Measurements from ENCODE around the gene CTDP1.
"Not testable (repeated sequence)": the region's sequence is repeated elsewhere in the genome, so short reads cannot be mapped to it uniquely, and the experiment has no call there.

Gene CTDP1

GRCh38 chr18:79740521-79741361 is 61.1 kb downstream of the CTDP1 start:
- no peak for DNase-seq (ENCODE audit: low read depth)

GRCh38 chr18:79741362-79741700 is 61.7 kb downstream of the CTDP1 start:
- no peak for DNase-seq (ENCODE audit: low read depth)

GRCh38 chr18:79742076-79742475 is 62.5 kb downstream of the CTDP1 start:
- DNase-seq (ENCODE audit: low read depth) = no peak

- no peak for DNase-seq (ENCODE audit: low read depth)
Observed at GRCh38 chr18:79744625-79745024, 65.0 kb downstream of the CTDP1 start.

GRCh38 chr18:79746730-79747129 is 67.1 kb downstream of the CTDP1 start:
- no peak for DNase-seq (ENCODE audit: low read depth)

- no peak for DNase-seq (ENCODE audit: low read depth)
Observed at GRCh38 chr18:79747156-79747845, 67.7 kb downstream of the CTDP1 start.

GRCh38 chr18:79748321-79749180 is 68.9 kb downstream of the CTDP1 start:
- DNase-seq (ENCODE audit: low read depth) = no peak

- no peak for DNase-seq (ENCODE audit: low read depth)
Observed at GRCh38 chr18:79749251-79750191, 69.9 kb downstream of the CTDP1 start.

GRCh38 chr18:79750980-79751571 is 71.5 kb downstream of the CTDP1 start:
- no peak for DNase-seq (ENCODE audit: low read depth)

- not testable (repeated sequence) for DNase-seq (ENCODE audit: low read depth)
Observed at GRCh38 chr18:79751918-79752578, 72.4 kb downstream of the CTDP1 start.

GRCh38 chr18:79752946-79753345 is 73.3 kb downstream of the CTDP1 start:
- DNase-seq (ENCODE audit: low read depth) = not testable (repeated sequence)

- DNase-seq (ENCODE audit: low read depth) = no peak
Observed at GRCh38 chr18:79753391-79753851, 73.8 kb downstream of the CTDP1 start.

GRCh38 chr18:79754022-79754761 is 74.6 kb downstream of the CTDP1 start:
- no peak for DNase-seq (ENCODE audit: low read depth)

GRCh38 chr18:79754831-79755351 is 75.3 kb downstream of the CTDP1 start:
- DNase-seq (ENCODE audit: low read depth) = no peak

GRCh38 chr18:79755496-79756142 is 76.0 kb downstream of the CTDP1 start:
- no peak for DNase-seq (ENCODE audit: low read depth)

- no peak for DNase-seq (ENCODE audit: low read depth)
Observed at GRCh38 chr18:79756143-79756500, 76.5 kb downstream of the CTDP1 start.

- DNase-seq (ENCODE audit: low read depth) = no peak
Observed at GRCh38 chr18:79756826-79757225, 77.2 kb downstream of the CTDP1 start.

GRCh38 chr18:79760348-79760747 is 80.7 kb downstream of the CTDP1 start:
- DNase-seq (ENCODE audit: low read depth) = no peak

- DNase-seq (ENCODE audit: low read depth) = no peak
Observed at GRCh38 chr18:79760881-79761280, 81.3 kb downstream of the CTDP1 start.
